Measurements from ENCODE around the gene HHLA2. TPM values are rescaled to one million over a fixed set of nuclear protein-coding genes. Genes with fewer than 3 reads are reported as not detected.

HHLA2 gene
- total RNA-seq, 2 experiments from 2014 or later, result 0.36 TPM

DNA sequence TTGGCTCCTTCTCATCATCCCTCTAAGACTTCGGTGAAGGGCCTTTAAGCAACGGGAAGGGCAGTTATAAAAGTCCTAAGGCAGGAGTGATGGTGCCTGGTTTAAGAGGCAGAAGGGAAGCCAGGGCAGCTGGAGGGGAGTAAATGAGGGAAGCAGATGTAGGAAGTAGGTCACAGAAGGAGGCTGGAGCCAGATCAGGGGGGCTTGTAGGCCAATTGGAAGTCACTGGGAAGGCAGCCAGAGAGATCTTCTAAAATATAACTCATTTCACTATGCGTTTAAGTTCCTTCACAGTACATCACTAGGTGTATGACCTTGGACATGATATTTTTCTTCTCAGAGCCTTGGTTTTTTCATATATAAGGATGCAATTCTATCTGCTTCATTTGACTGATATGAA is 119.3 kb downstream of the HHLA2 start:
- H3K27ac ChIP-seq (ENCODE audit: low read depth in 1 of 2, low read length in 2 of 2), result no peak overlapping the region
- ATAC-seq (ENCODE audit: poor library complexity) (no peak), DNase-seq (no peak)
- Mint-ChIP-seq H3K27me3 (no peaks in the 10 kb centered on the region), H3K27ac (no peak overlapping the region), H3K9me3 (no peaks in the 10 kb centered on the region), H3K36me3 (ENCODE audit: low read depth) (no peaks in the 10 kb centered on the region), H3K4me3 (no peak overlapping the region), H3K4me1 (ENCODE audit: low read depth) (no peaks in the 10 kb centered on the region)
- POLR2A ChIA-PET, result no interaction called here
- intact Hi-C loops (cut with DNase I, micrococcal nuclease), result no loop called here
- no peaks in the 10 kb centered on the region for H3K36me3 ChIP-seq (ENCODE audit: insufficient read depth, low read length)
- H3K9me3 ChIP-seq (ENCODE audit: control insufficient read depth in 1 of 2, insufficient read depth in 1 of 2, low read length in 2 of 2), result no peaks in the 10 kb centered on the region
- TF ChIP-seq, protein P1, sequence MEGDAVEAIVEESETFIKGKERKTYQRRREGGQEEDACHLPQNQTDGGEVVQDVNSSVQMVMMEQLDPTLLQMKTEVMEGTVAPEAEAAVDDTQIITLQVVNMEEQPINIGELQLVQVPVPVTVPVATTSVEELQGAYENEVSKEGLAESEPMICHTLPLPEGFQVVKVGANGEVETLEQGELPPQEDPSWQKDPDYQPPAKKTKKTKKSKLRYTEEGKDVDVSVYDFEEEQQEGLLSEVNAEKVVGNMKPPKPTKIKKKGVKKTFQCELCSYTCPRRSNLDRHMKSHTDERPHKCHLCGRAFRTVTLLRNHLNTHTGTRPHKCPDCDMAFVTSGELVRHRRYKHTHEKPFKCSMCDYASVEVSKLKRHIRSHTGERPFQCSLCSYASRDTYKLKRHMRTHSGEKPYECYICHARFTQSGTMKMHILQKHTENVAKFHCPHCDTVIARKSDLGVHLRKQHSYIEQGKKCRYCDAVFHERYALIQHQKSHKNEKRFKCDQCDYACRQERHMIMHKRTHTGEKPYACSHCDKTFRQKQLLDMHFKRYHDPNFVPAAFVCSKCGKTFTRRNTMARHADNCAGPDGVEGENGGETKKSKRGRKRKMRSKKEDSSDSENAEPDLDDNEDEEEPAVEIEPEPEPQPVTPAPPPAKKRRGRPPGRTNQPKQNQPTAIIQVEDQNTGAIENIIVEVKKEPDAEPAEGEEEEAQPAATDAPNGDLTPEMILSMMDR (IDR thresholded peaks at IDR 0.05), result no peak
- H3K4me1 ChIP-seq (ENCODE audit: insufficient read depth, low read length), result no peaks in the 10 kb centered on the region
- no peak overlapping the region for H3K4me3 ChIP-seq (ENCODE audit: low read length)
- CTCF ChIA-PET, result no interaction called here
- H3K27me3 ChIP-seq (ENCODE audit: control insufficient read depth in 1 of 2, insufficient read depth in 2 of 2, low read length in 2 of 2), result no peaks in the 10 kb centered on the region

- no peaks in the 10 kb centered on the region for H3K4me1 Mint-ChIP-seq (ENCODE audit: low read depth)
- TF ChIP-seq, protein P1 (IDR thresholded peaks at IDR 0.05), result no peak
- no peak overlapping the region for H3K4me3 ChIP-seq (ENCODE audit: low read length)
- ChIA-PET POLR2A (no interaction called here), CTCF (no interaction called here)
- no peaks in the 10 kb centered on the region for H3K9me3 Mint-ChIP-seq
- H3K4me3 Mint-ChIP-seq, result no peak overlapping the region
- no peak overlapping the region for H3K27ac Mint-ChIP-seq
- no peaks in the 10 kb centered on the region for H3K36me3 ChIP-seq (ENCODE audit: insufficient read depth, low read length)
- DNase-seq (no peak), ATAC-seq (ENCODE audit: poor library complexity) (no peak)
- no peaks in the 10 kb centered on the region for H3K27me3 Mint-ChIP-seq
- H3K27me3 ChIP-seq (ENCODE audit: control insufficient read depth in 1 of 2, insufficient read depth in 2 of 2, low read length in 2 of 2), result no peaks in the 10 kb centered on the region
- H3K9me3 ChIP-seq (ENCODE audit: control insufficient read depth in 1 of 2, insufficient read depth in 1 of 2, low read length in 2 of 2), result no peaks in the 10 kb centered on the region
- intact Hi-C loops (cut with DNase I, micrococcal nuclease), result no loop called here
- no peaks in the 10 kb centered on the region for H3K4me1 ChIP-seq (ENCODE audit: insufficient read depth, low read length)
- no peak overlapping the region for H3K27ac ChIP-seq (ENCODE audit: low read depth in 1 of 2, low read length in 2 of 2)
- H3K36me3 Mint-ChIP-seq (ENCODE audit: low read depth), result no peaks in the 10 kb centered on the region
Measured at GRCh38 chr3:108416111-108416869, 119.9 kb downstream of the HHLA2 start.

GRCh38 chr3:108420926-108421325 is 124.6 kb downstream of the HHLA2 start:
- no peak overlapping the region for H3K4me3 ChIP-seq (ENCODE audit: low read length)
- H3K4me1 Mint-ChIP-seq (ENCODE audit: low read depth), result no peaks in the 10 kb centered on the region
- H3K27ac Mint-ChIP-seq, result no peak overlapping the region
- H3K9me3 Mint-ChIP-seq, result no peaks in the 10 kb centered on the region
- H3K9me3 ChIP-seq (ENCODE audit: control insufficient read depth in 1 of 2, insufficient read depth in 1 of 2, low read length in 2 of 2), result no peaks in the 10 kb centered on the region
- no peaks in the 10 kb centered on the region for H3K36me3 Mint-ChIP-seq (ENCODE audit: low read depth)
- ATAC-seq (ENCODE audit: poor library complexity) (no peak), DNase-seq (no peak)
- POLR2A ChIA-PET, result no interaction called here
- no peaks in the 10 kb centered on the region for H3K27me3 Mint-ChIP-seq
- TF ChIP-seq, protein P1 (IDR thresholded peaks at IDR 0.05), result no peak
- intact Hi-C loops (cut with DNase I, micrococcal nuclease), result no loop called here
- H3K36me3 ChIP-seq (ENCODE audit: insufficient read depth, low read length), result no peaks in the 10 kb centered on the region
- H3K4me1 ChIP-seq (ENCODE audit: insufficient read depth, low read length), result no peaks in the 10 kb centered on the region
- H3K4me3 Mint-ChIP-seq, result no peak overlapping the region
- H3K27me3 ChIP-seq (ENCODE audit: control insufficient read depth in 1 of 2, insufficient read depth in 2 of 2, low read length in 2 of 2), result no peaks in the 10 kb centered on the region
- CTCF ChIA-PET, result no interaction called here
- no peak overlapping the region for H3K27ac ChIP-seq (ENCODE audit: low read depth in 1 of 2, low read length in 2 of 2)

Other genes starting within 250 kb of the HHLA2 start
- 100 to 1,000 TPM; 166 to 170 TPM for gene CD47, start 205.5 kb upstream of the HHLA2 start, total RNA-seq
- gene IFT57, start 74.1 kb upstream of the HHLA2 start, total RNA-seq, result 10 to 100 TPM; 56.6 to 58.6 TPM
- gene MYH15, start 214.0 kb downstream of the HHLA2 start, total RNA-seq, result under 1 TPM; 0.05 to 0.08 TPM

Measured in CD4-positive, alpha-beta T cell (primary cell).